ENCODE data around the gene SEPTIN5. TPM values are rescaled to one million over a fixed set of nuclear protein-coding genes. Genes with fewer than 3 reads are reported as not detected.

The SEPTIN5 gene
- total and polyA plus RNA-seq, 9 of the 15 experiments (the other 6 are each of a cell fraction or from before 2014, with no cell fraction given) = 0.03 to 195 (median 119) TPM

DNA sequence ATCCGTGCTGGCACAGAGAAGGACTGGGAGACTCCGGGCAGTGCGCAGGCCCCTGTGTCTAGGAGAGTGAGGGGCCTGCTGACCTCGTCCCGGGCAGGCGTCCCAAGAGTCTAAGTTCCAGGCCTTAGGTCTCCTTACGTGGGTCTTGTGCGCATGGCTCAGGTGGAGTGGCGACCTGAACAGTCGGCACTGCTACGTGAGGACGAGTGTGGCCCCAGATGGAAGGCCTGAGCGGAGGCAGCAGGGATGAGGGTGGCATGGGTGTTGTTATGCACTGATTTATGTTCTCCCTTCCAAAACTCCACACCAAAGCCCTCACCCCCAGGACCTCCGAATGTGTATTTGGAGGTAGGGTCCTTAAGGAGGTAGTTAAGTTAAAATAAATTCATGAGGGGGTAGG is 20.7 kb upstream of the SEPTIN5 start (continued):
- TF ChIP-seq CHCHD3 (CRISPR knock-in tag; IDR thresholded peaks at IDR 0.05) = 0 out of 2 replicates have a peak, but pooled peaks have one; percentile 16
- no peak for TF ChIP-seq U2AF1 (optimal IDR thresholded peaks at IDR 0.05; ENCODE audit: low read depth, low read length)
- TF ChIP-seq PRMT5 (CRISPR knock-in tag; IDR thresholded peaks at IDR 0.05) = 0 out of 2 replicates have a peak, but pooled peaks have one; percentile 9
- TF ChIP-seq RBBP5 (IDR thresholded peaks at IDR 0.05; ENCODE audit: borderline replicate concordance, insufficient read depth, low read length, poor library complexity, severe bottlenecking) = peak; percentile 32
- 0 out of 2 replicates have a peak, but pooled peaks have one; percentile 35 for TF ChIP-seq SRSF3 (IDR thresholded peaks at IDR 0.05; ENCODE audit: insufficient read depth, low read length)
- no peak for TF ChIP-seq TFAP4 (CRISPR knock-in tag; IDR thresholded peaks at IDR 0.05; ENCODE audit: borderline replicate concordance)
- TF ChIP-seq ZNF143 (CRISPR knock-in tag; IDR thresholded peaks at IDR 0.05) = no peak
- TF ChIP-seq ZNF75A (CRISPR knock-in tag; IDR thresholded peaks at IDR 0.05) = no peak
- no peak for TF ChIP-seq SOX6 (IDR thresholded peaks at IDR 0.05)

GRCh38 chr22:19693981-19694670 is 20.2 kb upstream of the SEPTIN5 start:
- no peak overlapping the region for H3K27ac ChIP-seq (ENCODE audit: extremely low read depth, low read depth, low read length)
- H3K9me3 ChIP-seq (replicated peaks; ENCODE audit: control insufficient read depth, insufficient read depth, low read depth, low read length) = no peaks in the 10 kb centered on the region
- no peaks in the 10 kb centered on the region for H3K79me2 ChIP-seq (ENCODE audit: control insufficient read depth, insufficient read depth, low read length)
- FAIRE-seq (no peak), DNase-seq (ENCODE audit: extremely low read depth in 1 of 4, low spot score in 3 of 4) (no peak), ATAC-seq (no peak)
- WGBS (ENCODE audit: insufficient coverage, low coverage, missing lambda C conversion rate) = 25% methylated on average over 12 of the region's 12 CpGs
- intact Hi-C loops (cut with micrococcal nuclease) (loop anchor here (2.0 kb wide), 1 partner anchor 49 kb away; no protein-coding TSS in a partner anchor), in situ Hi-C loops (cut with MboI) (no loop called here)
- H3K27me3 ChIP-seq (ENCODE audit: control insufficient read depth in 2 of 2, insufficient read depth in 2 of 2, low read length in 2 of 2) = peaks cover 3 to 21% of the 10 kb centered on the region in 2 experiments; a peak in 4 of 5 replicates
- ChIA-PET POLR2A (no interaction called here), CTCF (ENCODE audit: low intra/inter-chr PET ratio) (no interaction called here)
- H3K4me2 ChIP-seq (ENCODE audit: insufficient read depth, low read length) = no peak overlapping the region
- H3K4me3 ChIP-seq = no peak overlapping the region
- H3K9ac ChIP-seq (ENCODE audit: insufficient read depth in 1 of 2, low read depth in 2 of 2, low read length in 2 of 2) = peak overlapping the region in 1 of 2 experiments; percentile 18; a peak in 2 of 4 replicates
- H4K20me1 ChIP-seq (replicated peaks; ENCODE audit: control insufficient read depth, insufficient read depth, low read length) = no peaks in the 10 kb centered on the region
- no peak overlapping the region for H2AFZ ChIP-seq (ENCODE audit: low read depth, low read length)
- peaks cover 16 to 39% of the 10 kb centered on the region in 2 experiments; a peak in 4 of 5 replicates for H3K4me1 ChIP-seq (replicated peaks in 1 of 2; ENCODE audit: control insufficient read depth in 2 of 2, insufficient read depth in 2 of 2, low read length in 2 of 2)
- no peaks in the 10 kb centered on the region for H3K36me3 ChIP-seq (ENCODE audit: control insufficient read depth, insufficient read depth, low read length)
- no TSS peak for BruUV-seq (replicated peaks)
- no peaks in the 10 kb centered on the region for H3K9me1 ChIP-seq (ENCODE audit: control insufficient read depth, insufficient read depth, low read length)
- TF ChIP-seq, protein P1, sequence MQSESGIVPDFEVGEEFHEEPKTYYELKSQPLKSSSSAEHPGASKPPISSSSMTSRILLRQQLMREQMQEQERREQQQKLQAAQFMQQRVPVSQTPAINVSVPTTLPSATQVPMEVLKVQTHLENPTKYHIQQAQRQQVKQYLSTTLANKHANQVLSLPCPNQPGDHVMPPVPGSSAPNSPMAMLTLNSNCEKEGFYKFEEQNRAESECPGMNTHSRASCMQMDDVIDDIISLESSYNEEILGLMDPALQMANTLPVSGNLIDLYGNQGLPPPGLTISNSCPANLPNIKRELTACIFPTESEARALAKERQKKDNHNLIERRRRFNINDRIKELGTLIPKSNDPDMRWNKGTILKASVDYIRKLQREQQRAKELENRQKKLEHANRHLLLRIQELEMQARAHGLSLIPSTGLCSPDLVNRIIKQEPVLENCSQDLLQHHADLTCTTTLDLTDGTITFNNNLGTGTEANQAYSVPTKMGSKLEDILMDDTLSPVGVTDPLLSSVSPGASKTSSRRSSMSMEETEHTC (IDR thresholded peaks at IDR 0.05) = no peak
- TF ChIP-seq KLF13 (tag; IDR thresholded peaks at IDR 0.05; ENCODE audit: borderline replicate concordance, low read depth) (0 out of 2 replicates have a peak, but pooled peaks have one; percentile 9), ZBTB7A (IDR thresholded peaks at IDR 0.05; ENCODE audit: borderline replicate concordance, control insufficient read depth, low read depth, low read length) (peak; percentile 5; the same call in 1 of the 2 replicates), HDAC6 (IDR thresholded peaks at IDR 0.05; ENCODE audit: low read depth, low read length) (0 out of 2 replicates have a peak, but pooled peaks have one; percentile 1)
